Gastrocnemius medialis (tissue), 4 donors: ENCODE measurements around the gene ACSS1.

Source experiments
- CTCF ChIP-seq, 5 experiments: fragments of 450-650 bp in 3 of 5; fragments of 200-600 bp in 2 of 5; sonication (generic) in 2 of 5; IDR thresholded peaks in 4 of 5; conservative IDR thresholded peaks in 1 of 5; 1 replicate in 4 of 5; 2 replicates in 1 of 5; pipeline ENCODE4 v1.5.1; 2016 to 2019; ENCODE audit warnings: antibody characterized with exemption in 5 of 5, mild to moderate bottlenecking in 3 of 5, moderate library complexity in 3 of 5
- POLR2A ChIP-seq, 2 donors: fragments of 450-650 bp; IDR thresholded peaks; one replicate each; pipeline ENCODE4 v1.6.1; 2017; ENCODE audit warnings: antibody characterized with exemption in 2 of 2, mild to moderate bottlenecking in 2 of 2, moderate library complexity in 2 of 2

GRCh38 chr20:24960302-24960801, 97.6 kb downstream of the ACSS1 start:
- TF ChIP-seq CTCF (IDR thresholded peaks at IDR 0.05 in 4 of 5, conservative IDR thresholded peaks at IDR 0.05 in 1 of 5), result no peak
- TF ChIP-seq POLR2A (IDR thresholded peaks at IDR 0.05), result no peak
